ENCODE measurements around the gene SLC25A18.
A peak's percentile ranks its signal among the peaks of the same experiment; 100 is the strongest.
"Not testable (repeated sequence)": the region's sequence is repeated elsewhere in the genome, so short reads cannot be mapped to it uniquely, and the experiment has no call there.

SLC25A18 gene

DNA sequence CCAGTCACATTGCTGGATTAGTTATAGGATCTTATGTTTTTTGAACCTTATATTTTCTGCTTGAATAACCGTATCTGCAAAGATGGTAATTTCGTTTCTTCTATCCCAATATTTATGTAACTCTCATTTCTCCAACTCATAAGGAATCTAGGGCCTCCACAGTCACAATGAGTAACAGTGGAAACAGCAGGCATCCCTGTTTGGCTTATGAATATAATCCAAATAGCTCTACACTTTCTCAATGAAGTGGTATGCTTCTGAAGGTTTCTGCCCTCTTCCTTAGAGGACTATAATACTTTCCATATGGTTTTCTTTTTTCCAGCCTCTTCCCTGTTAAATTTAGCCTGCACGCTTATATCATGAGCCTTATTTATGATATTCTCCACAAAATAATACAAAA, 48.8 kb downstream of the SLC25A18 start:
- DNase-seq: no peak

- no peak for DNase-seq
These were observed 50.0 kb downstream of the SLC25A18 start for GRCh38 chr22:17613280-17613679.

DNA sequence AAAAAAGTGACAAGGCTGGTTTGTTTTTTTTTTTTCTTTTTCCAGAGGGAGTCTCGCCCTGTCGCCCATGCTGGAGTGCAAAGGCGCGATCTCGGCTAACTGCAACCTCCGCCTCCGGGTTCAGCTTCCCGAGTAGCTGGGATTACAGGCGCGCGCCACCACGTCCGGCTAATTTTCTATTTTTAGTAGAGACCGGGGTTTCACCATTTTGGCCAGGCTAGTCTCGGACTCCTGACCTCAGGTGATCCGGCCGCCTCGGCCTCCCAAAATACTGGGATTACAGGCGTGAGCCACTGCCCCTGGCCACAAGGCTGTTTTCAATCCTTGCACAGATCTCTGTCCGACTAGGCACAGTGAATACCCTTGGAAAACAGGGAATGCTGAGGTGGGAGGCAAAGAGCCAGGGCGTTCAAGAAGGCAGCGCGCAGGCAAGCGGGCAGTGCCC, 64.7 kb downstream of the SLC25A18 start:
- DNase-seq: no peak

DNA sequence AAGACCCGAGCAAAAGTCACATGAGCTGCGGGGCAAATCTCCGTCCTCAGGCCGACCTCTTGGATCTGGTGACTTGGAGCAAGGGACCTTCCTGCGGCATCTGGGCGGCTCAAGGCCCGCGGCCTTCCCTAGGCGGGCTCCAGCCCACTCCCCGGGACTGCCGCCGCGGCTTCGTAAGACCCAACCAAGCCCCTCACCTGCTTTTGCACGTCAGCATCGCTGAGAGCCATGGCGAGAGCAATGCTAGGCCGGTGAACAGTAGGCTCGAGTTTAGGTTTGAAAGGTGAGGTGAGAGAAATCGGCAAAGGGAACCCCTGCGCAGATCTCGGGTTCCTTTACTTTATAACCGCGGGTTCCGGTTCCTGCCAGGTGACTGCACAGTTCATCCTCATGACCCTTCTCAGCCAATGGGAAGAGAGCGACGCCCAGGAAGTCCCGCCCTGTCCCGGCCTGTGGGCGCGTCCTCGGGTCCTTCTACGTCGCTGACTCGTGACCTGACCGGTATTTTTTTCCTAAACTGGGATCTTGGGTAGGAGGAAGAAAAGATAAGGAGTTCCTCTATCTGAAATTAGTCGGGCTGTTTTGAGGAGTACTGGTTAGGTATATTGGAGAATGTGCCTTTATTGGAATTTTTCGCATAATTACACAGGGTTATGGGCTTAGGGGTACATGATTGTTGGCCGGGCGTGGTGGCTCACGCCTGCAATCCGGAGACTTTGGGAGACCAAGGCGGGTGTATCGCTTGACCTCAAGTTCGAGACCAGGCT, 65.3 kb downstream of the SLC25A18 start, which contains the start of gene ATP6V1E1:
Gene ATP6V1E1 (minus strand): TSS at position 344 of the 767 bp plus-strand sequence. CDS start 114 bp downstream, at position 230.
- DNase-seq: peak; percentile 95

DNA sequence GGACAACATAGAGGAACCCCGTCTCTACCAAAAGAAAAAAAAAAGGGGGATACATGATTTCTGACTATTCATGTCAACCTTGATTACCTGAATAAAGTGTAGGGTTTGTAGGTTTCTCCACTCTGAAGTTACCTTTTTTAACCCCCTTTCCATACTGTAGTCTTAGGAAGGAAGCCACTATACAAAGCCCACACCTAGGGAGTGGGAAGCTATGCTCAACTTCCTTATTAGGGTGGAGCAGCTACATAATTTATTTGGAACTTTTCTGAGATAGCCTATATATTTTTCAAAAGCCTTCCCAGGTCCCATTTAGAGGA, 65.8 kb downstream of the SLC25A18 start:
- no peak for DNase-seq

DNA sequence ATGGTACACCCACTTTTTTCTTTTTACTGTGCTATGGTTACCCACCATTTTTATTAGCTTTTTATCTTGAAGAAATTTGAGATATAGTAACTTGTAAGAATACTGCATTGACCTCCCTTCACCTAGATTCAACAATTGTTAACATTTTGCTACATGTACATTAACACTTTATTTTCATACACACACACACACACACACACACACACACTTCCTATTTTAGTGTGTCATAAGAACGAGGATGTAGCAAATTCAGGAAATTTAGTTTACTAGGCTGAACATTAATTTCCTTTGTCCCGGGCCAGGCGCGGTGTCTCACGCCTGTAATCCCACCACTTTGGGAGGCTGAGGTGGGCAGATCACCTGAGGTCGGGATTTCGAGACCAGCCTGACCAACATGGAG, 66.3 kb downstream of the SLC25A18 start:
- no peak for DNase-seq

- no peak for DNase-seq
These were observed 67.8 kb downstream of the SLC25A18 start for GRCh38 chr22:17631076-17631565.

DNA sequence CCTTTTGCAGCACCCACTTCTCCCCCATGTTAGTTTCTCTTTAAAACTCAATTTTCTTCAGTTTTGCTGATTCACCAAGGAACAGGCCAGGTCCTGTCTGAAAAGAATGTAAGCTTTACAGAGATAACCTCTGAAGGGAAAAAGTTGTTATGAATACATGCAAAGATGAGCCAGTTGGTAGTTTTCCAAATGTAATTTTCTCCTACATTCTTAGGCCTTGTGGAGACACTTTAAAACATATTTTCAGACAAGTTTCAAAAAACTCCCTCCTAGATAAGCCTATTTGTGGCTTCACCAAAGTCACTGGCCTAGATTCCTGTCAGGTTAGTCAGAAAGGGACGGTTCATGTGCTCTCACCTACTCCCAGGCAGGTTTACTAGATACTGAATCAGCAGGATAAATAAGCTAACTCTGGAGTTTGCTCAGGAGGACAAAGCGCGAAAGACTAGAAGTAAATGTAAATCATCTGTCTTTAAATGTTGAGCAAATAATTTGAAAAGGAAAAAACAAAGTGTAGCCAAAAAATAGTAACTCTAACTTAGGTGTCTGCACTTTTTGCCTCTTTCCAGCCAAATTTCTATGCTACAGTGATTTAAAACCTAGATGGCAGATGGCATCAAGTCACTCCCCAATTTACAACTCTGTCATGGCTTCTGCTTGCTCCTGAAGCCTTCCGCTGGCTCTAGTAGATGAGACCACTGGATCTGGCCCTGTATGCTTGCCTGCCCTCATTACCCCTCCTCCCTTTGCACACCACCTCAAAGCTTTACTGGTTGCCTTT, 70.1 kb downstream of the SLC25A18 start:
- no peak for DNase-seq

DNA sequence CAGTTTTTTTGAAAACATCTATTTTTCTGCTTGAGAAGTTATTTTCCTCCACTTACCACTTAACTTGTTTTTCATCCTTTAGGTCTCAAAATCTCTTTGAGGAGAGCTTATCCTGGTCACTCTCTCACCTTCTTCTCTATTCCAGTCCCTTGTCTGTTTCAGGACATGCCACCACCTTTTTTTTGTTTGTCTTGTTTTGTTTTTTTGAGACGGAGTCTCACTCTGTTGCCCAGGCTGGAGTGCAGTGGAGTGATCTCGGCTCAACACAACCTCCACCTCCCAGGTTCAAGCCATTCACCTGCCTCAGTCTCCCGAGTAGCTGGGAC, 70.7 kb downstream of the SLC25A18 start:
- no peak for DNase-seq

DNA sequence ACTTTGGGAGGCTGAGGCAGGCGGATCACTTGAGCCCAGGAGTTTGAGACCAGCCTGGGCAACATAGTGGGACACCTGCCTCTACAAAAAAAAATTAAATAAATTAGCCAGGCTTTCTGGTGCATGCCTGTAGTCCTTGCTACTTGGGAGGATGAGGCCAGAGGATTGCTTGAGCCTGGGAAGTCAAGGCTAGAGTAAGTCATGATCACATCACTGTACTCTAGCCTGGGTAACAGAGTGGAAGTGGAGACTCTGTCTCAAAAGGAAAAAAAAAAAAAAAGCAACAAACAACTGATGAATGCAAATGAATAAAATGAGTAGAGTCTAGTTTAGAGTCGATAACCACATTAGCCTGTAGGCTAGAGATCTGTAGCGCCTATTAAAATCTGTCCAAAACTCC, 71.4 kb downstream of the SLC25A18 start:
- DNase-seq: no peak

GRCh38 chr22:17636850-17637249, 73.6 kb downstream of the SLC25A18 start:
- DNase-seq: not testable (repeated sequence)

GRCh38 chr22:17637490-17638181, 74.3 kb downstream of the SLC25A18 start:
- no peak for DNase-seq

- no peak for DNase-seq
These were observed 74.8 kb downstream of the SLC25A18 start for GRCh38 chr22:17638182-17638431.

DNA sequence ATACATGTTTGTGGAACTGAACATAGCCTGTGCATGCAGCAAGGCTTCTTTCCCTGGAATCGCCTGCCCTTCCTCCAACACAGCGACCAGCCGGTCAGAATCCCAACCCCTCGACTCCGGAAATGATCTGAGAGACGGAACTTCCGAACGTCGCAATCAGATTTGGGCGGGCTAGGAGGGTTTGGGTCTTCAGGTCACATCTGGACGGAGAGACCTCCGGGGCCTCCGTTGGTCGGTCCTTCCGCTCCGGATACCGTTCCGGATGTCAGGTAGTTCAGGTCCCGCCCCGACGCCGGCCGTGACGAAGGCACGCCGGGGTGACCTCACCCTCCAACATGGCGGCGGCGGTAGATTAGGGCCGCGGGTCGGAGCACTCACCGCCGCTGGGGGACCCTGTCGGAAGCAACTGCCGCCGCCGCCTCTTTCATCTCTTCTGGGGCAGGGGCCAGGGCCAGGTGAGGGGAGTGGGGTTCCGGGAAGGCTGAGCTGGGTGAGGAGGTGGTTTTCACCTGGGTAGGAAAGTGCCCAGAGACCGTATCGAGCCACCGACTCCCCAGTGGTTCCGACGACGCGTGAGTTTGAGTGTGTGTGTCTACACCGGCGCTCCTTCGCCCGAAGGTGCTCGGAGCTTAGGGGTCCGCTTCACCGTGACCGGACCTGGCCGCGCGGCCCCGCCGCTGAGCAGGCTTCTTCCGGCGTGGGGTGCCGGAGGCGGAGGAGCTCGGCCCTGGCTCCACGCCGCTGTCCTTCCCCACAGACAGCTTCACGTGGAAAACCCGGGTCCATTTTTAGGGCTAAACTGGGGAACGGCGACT, 75.3 kb downstream of the SLC25A18 start, which contains the start of gene BCL2L13:
Gene BCL2L13 (plus strand): TSS at position 326 of the 815 bp plus-strand sequence. CDS start 16,955 bp downstream, outside the sequence.
- DNase-seq: peak; percentile 93

GRCh38 chr22:17639247-17639741, 76.0 kb downstream of the SLC25A18 start:
- peak; percentile 18 for DNase-seq

Measured in stimulated activated CD4-positive, alpha-beta T cell treated with anti-CD3 and anti-CD28 coated beads, Interleukin-15, amount 100 ng/mL, for 24 hours (primary cell).